GM19193 (cell line): ENCODE data around the gene RAB31.

ENCODE experiments used
- POLR2A ChIP-seq: IDR thresholded peaks from 4 replicates; pipeline ENCODE4 v1.6.1; 2011; ENCODE audit not compliant: insufficient read depth, insufficient read length; ENCODE audit errors: extremely low read depth

The RAB31 gene

GRCh38 chr18:9796935-9797549 is 88.9 kb downstream of the RAB31 start:
- no peak for TF ChIP-seq POLR2A

- TF ChIP-seq POLR2A, result no peak
Observed at GRCh38 chr18:9802175-9803062, 94.3 kb downstream of the RAB31 start.

- TF ChIP-seq POLR2A, result no peak
Observed at GRCh38 chr18:9803063-9803697, 95.1 kb downstream of the RAB31 start.

GRCh38 chr18:9803698-9804516 is 95.8 kb downstream of the RAB31 start:
- no peak for TF ChIP-seq POLR2A

- no peak for TF ChIP-seq POLR2A
Observed at GRCh38 chr18:9804517-9805104, 96.5 kb downstream of the RAB31 start.

- no peak for TF ChIP-seq POLR2A
Observed at GRCh38 chr18:9806905-9807304, 98.8 kb downstream of the RAB31 start.

GRCh38 chr18:9808295-9809241 is 100.5 kb downstream of the RAB31 start:
- no peak for TF ChIP-seq POLR2A

GRCh38 chr18:9809697-9810096 is 101.6 kb downstream of the RAB31 start:
- no peak for TF ChIP-seq POLR2A

GRCh38 chr18:9810299-9810698 is 102.2 kb downstream of the RAB31 start:
- no peak for TF ChIP-seq POLR2A

GRCh38 chr18:9810994-9811705 is 103.0 kb downstream of the RAB31 start:
- no peak for TF ChIP-seq POLR2A

GRCh38 chr18:9811978-9812377 is 103.9 kb downstream of the RAB31 start:
- TF ChIP-seq POLR2A, result no peak

GRCh38 chr18:9814431-9814830 is 106.3 kb downstream of the RAB31 start:
- TF ChIP-seq POLR2A, result no peak

GRCh38 chr18:9817286-9817685 is 109.2 kb downstream of the RAB31 start:
- TF ChIP-seq POLR2A, result no peak
